OCI-LY3 (cell line): Measurements from ENCODE around the gene ZNF785.

Source experiments
- H2AFZ ChIP-seq: fragments of 200-600, 300-600 bp; shearing (Covaris generic); 2 replicates; pipeline ENCODE4 v1.6.0; 2014; ENCODE audit warnings: antibody characterized with exemption, low read depth, low read length
- H3K27ac ChIP-seq: fragments of 200-600, 300-600 bp; sonication (generic); 2 replicates; pipeline ENCODE4 v1.5.1; 2014; ENCODE audit warnings: mild to moderate bottlenecking, low read length, moderate library complexity, mixed read lengths
- H3K27me3 ChIP-seq: fragments of 200-600, 300-600 bp; sonication (generic); 2 replicates; pipeline ENCODE4 v1.6.1; 2014; ENCODE audit warnings: low read depth, low read length, mixed read lengths
- H3K36me3 ChIP-seq: fragments of 200-600, 300-600 bp; sonication (generic); replicated peaks from 2 replicates; pipeline ENCODE3; 2014; ENCODE audit warnings: low read depth, low read length, mixed read lengths
- H3K4me1 ChIP-seq: fragments of 300-600, 200-600 bp; sonication (generic); 2 replicates; pipeline ENCODE4 v1.6.1; 2014; ENCODE audit warnings: low read length, mixed read lengths
- H3K4me2 ChIP-seq: fragments of 200-600, 300-600 bp; sonication (generic); 2 replicates; pipeline ENCODE4 v1.6.1; 2014; ENCODE audit warnings: low read length, mixed read lengths
- H3K4me3 ChIP-seq: fragments of 300-600, 200-600 bp; sonication (generic); 2 replicates; pipeline ENCODE4 v1.5.1; 2014; ENCODE audit warnings: antibody characterized with exemption, mild to moderate bottlenecking, low read length, moderate library complexity
- H3K79me2 ChIP-seq: fragments of 300-600, 200-600 bp; shearing (Covaris generic); 2 replicates; pipeline ENCODE4 v1.6.1; 2014; ENCODE audit warnings: mild to moderate bottlenecking, low read length, mixed read lengths
- H3K9ac ChIP-seq: fragments of 300-600, 200-600 bp; shearing (Covaris generic); 2 replicates; pipeline ENCODE4 v1.6.0; 2014; ENCODE audit warnings: mild to moderate bottlenecking, low read length, moderate library complexity
- H3K9me3 ChIP-seq: fragments of 200-600, 300-600 bp; shearing (Covaris generic); 2 replicates; pipeline ENCODE4 v1.6.1; 2014; ENCODE audit warnings: low read length, mixed read lengths; ENCODE audit not compliant: insufficient read depth
- H4K20me1 ChIP-seq: fragments of 200-600, 300-600 bp; sonication (generic); 2 replicates; pipeline ENCODE4 v1.6.1; 2016; ENCODE audit warnings: low read length, mixed read lengths; ENCODE audit not compliant: insufficient read depth
- CTCF ChIP-seq: fragments of 200-600, 300-600 bp; sonication (generic); IDR thresholded peaks from 2 replicates; pipeline ENCODE4 v1.5.1; 2014; ENCODE audit warnings: antibody characterized with exemption, low read length, low read depth
- EZH2phosphoT487 ChIP-seq: fragments of 200-600 bp; shearing (Covaris generic); IDR thresholded peaks from 2 replicates; pipeline ENCODE4 v1.6.1; 2018; ENCODE audit warnings: antibody characterized with exemption, mixed run types, low read depth

The ZNF785 gene

DNA sequence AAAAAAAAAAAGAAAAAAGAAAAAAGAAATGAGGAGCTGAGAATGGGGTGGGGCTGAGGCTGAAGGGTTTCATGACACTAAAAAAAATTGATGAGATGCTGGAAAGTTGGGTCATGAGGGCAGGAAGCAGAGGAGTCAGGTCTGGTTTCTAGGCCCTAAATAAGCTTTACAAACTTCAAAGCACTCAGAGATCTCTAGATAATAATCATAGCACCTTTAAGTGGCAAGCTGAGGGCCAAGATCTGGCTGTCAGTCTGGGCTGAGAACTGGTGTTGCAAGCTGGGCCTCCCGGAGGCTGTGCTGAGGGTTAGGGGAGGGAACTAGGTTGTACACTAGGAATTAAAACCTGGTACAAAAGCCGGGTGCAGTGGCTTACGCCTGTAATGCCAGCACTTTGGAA lies 33.7 kb downstream of the ZNF785 start:
- Histone ChIP-seq H3K27me3 (no peaks in the 10 kb centered on the region), H3K36me3 (peaks cover 18% of the 10 kb centered on the region), H3K9me3 (no peaks in the 10 kb centered on the region), H4K20me1 (no peaks in the 10 kb centered on the region), H3K9ac (no peak overlapping the region), H3K4me3 (no peak overlapping the region), H2AFZ (no peak overlapping the region), H3K79me2 (peaks cover 7% of the 10 kb centered on the region; the same call in 1 of the 2 replicates), H3K4me1 (no peaks in the 10 kb centered on the region), H3K4me2 (no peak overlapping the region), H3K27ac (no peak overlapping the region)
- TF ChIP-seq CTCF, result no peak

- TF ChIP-seq CTCF, result no peak
- no peak for TF ChIP-seq EZH2phosphoT487
- H3K9ac ChIP-seq, result no peak overlapping the region
- H3K4me3 ChIP-seq, result no peak overlapping the region
- H3K79me2 ChIP-seq, result no peaks in the 10 kb centered on the region
- H3K27me3 ChIP-seq, result no peaks in the 10 kb centered on the region
- no peaks in the 10 kb centered on the region for H4K20me1 ChIP-seq
- no peak overlapping the region for H2AFZ ChIP-seq
- no peak overlapping the region for H3K27ac ChIP-seq
- no peaks in the 10 kb centered on the region for H3K4me1 ChIP-seq
- no peaks in the 10 kb centered on the region for H3K9me3 ChIP-seq
- H3K36me3 ChIP-seq, result peaks cover 9% of the 10 kb centered on the region
- H3K4me2 ChIP-seq, result no peak overlapping the region
Measured at GRCh38 chr16:30548416-30549253, 36.9 kb downstream of the ZNF785 start.

- H3K27ac ChIP-seq, result no peak overlapping the region
- H3K27me3 ChIP-seq, result no peaks in the 10 kb centered on the region
- no peak overlapping the region for H3K9ac ChIP-seq
- H3K4me2 ChIP-seq, result no peak overlapping the region
- TF ChIP-seq EZH2phosphoT487 (no peak), CTCF (no peak)
- H3K9me3 ChIP-seq, result no peaks in the 10 kb centered on the region
- H3K79me2 ChIP-seq, result no peaks in the 10 kb centered on the region
- no peaks in the 10 kb centered on the region for H3K36me3 ChIP-seq
- no peak overlapping the region for H2AFZ ChIP-seq
- no peak overlapping the region for H3K4me3 ChIP-seq
- no peaks in the 10 kb centered on the region for H4K20me1 ChIP-seq
- H3K4me1 ChIP-seq, result peaks cover 6% of the 10 kb centered on the region
Measured at GRCh38 chr16:30546115-30546514, 39.4 kb downstream of the ZNF785 start.

DNA sequence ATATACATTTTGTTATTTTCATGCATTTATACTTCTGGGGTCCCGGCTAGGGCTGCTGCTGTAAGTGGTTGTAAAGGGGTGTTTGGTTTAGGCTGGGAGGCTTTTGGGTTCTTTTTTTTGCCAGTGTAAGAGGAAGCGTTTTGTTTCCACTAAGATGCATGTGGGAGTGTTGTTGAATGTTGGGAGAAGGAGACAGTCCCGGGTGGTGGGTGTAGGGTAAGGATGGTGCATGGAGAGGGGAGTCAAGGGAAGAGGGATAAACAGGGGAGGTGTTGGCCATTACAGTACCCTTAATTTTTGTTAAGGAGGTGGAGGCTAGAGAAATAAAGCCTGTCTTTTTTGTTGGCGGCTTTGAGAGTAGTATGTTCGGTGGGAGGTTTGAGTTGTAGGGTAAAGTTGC lies 42.4 kb downstream of the ZNF785 start:
- Histone ChIP-seq H4K20me1 (no peaks in the 10 kb centered on the region), H3K4me2 (no peak overlapping the region), H3K4me3 (no peak overlapping the region), H3K79me2 (no peaks in the 10 kb centered on the region), H2AFZ (no peak overlapping the region), H3K9me3 (no peaks in the 10 kb centered on the region), H3K27me3 (no peaks in the 10 kb centered on the region), H3K4me1 (peaks cover 16% of the 10 kb centered on the region), H3K36me3 (no peaks in the 10 kb centered on the region), H3K9ac (no peak overlapping the region), H3K27ac (no peak overlapping the region)
- no peak for TF ChIP-seq EZH2phosphoT487
- no peak for TF ChIP-seq CTCF
